Thyroid gland (tissue), 4 donors: Measurements from ENCODE around the gene TESK2. TPM values are rescaled to one million over a fixed set of nuclear protein-coding genes. Genes with fewer than 3 reads are reported as not detected.
"Not testable (repeated sequence)": the region's sequence is repeated elsewhere in the genome, so short reads cannot be mapped to it uniquely, and the experiment has no call there.

ENCODE experiments used
- DNase-seq, 2 donors: peaks; one replicate each; pipeline ENCODE4 v3.0.0-alpha.2; 2019
- H3K27ac ChIP-seq, 3 donors: fragments of 200-600 bp; sonication (generic); 1 replicate in 2 of 3; 2 replicates in 1 of 3; pipeline ENCODE4 v1.5.1; 2016 to 2019; ENCODE audit warnings: mild to moderate bottlenecking in 1 of 3, moderate library complexity in 1 of 3
- H3K27me3 ChIP-seq: fragments of 200-600 bp; sonication (generic); one replicate; pipeline ENCODE4 v1.5.1; 2019
- H3K36me3 ChIP-seq, 2 donors: fragments of 200-600 bp; sonication (generic); one replicate each; pipeline ENCODE4 v1.5.1; 2016 to 2019
- H3K4me1 ChIP-seq, 2 donors: fragments of 200-600 bp; sonication (generic); one replicate each; pipeline ENCODE4 v1.5.1; 2017 to 2019
- H3K4me3 ChIP-seq, 3 donors: fragments of 200-600 bp; sonication (generic); replicated peaks in 1 of 3; 1 replicate in 2 of 3; 2 replicates in 1 of 3; pipeline ENCODE4 v1.5.1; 2016; ENCODE audit warnings: mild to moderate bottlenecking in 1 of 3
- H3K9me3 ChIP-seq: fragments of 200-600 bp; sonication (generic); one replicate; pipeline ENCODE4 v1.5.1; 2017
- POLR2A ChIP-seq, 2 donors: fragments of 450-650 bp; IDR thresholded peaks; one replicate each; pipeline ENCODE4 v1.6.1; 2017; ENCODE audit warnings: antibody characterized with exemption in 2 of 2, mild to moderate bottlenecking in 2 of 2, moderate library complexity in 1 of 2
- WGBS, 2 donors: methylation state at CpG; one replicate each; pipeline ENCODE4 v1.1.5; 2017; 5-methylcytosine and 5-hydroxymethylcytosine counted together
- intact Hi-C: fragments of 100-400 bp; cut with DNase I; formaldehyde crosslinking; loops from one replicate; pipeline ENCODE4 v1.15.1; 2023
- total RNA-seq, 4 donors: library from RNA; depleted of rRNA; stranded (reverse); fragments of >200 nt; gene quantifications; one replicate each; pipeline ENCODE4 v1.2.3, GENCODE V29; 2016
- TF ChIP-seq, protein P1 (sequence below), 6 experiments: fragments of 200-600 bp in 3 of 6; fragments of 450-650 bp in 3 of 6; sonication (generic) in 3 of 6; IDR thresholded peaks; one replicate each; pipeline ENCODE4 v1.5.1; 2016 to 2019; ENCODE audit warnings: antibody characterized with exemption in 6 of 6, mild to moderate bottlenecking in 2 of 6, inconsistent platforms in 1 of 6, moderate library complexity in 1 of 6

TESK2 gene
- total RNA-seq, 4 donors from 2014 or later = 4.8 to 5.7 (median 5.5) TPM

DNA sequence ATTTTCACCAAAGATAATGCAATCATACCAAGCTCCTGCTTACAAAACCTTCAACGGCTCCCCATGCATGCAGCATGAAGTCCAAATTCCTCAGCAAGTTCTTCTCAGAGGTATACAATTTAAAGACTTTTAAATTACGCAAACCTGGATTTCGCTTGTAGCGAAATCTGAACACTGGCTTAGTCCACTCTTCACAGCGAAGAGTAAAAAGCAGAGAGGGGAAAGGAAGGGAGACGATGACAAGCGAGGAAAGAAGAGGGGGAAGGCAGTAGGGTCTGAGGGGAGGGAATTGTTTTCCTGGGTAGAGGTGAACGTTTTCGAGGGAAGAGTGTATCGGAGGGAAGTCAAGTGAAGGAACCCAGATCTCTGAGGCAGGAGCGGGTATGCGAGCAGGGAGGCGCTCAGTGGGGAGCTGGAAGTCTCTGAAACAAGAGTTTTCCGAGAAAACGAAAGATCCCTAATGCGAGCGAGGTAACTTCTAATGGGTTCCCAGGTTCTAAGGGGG lies 790 bp downstream of the TESK2 start:
- Histone ChIP-seq H3K4me1 (peaks cover 0 to 5% of the 10 kb centered on the region in 2 donors), H3K9me3 (no peaks in the 10 kb centered on the region), H3K36me3 (no peaks in the 10 kb centered on the region), H3K27ac (peak overlapping the region in 2 of 3 donors; percentile 58 to 73), H3K27me3 (no peaks in the 10 kb centered on the region), H3K4me3 (peak overlapping the region; percentile 63 to 71 (median 70))
- peak in 1 of 2 donors; percentile 12 for DNase-seq
- WGBS, 2 donors = 2 to 3% methylated on average over 17 of the region's 17 CpGs
- TF ChIP-seq, protein P1, sequence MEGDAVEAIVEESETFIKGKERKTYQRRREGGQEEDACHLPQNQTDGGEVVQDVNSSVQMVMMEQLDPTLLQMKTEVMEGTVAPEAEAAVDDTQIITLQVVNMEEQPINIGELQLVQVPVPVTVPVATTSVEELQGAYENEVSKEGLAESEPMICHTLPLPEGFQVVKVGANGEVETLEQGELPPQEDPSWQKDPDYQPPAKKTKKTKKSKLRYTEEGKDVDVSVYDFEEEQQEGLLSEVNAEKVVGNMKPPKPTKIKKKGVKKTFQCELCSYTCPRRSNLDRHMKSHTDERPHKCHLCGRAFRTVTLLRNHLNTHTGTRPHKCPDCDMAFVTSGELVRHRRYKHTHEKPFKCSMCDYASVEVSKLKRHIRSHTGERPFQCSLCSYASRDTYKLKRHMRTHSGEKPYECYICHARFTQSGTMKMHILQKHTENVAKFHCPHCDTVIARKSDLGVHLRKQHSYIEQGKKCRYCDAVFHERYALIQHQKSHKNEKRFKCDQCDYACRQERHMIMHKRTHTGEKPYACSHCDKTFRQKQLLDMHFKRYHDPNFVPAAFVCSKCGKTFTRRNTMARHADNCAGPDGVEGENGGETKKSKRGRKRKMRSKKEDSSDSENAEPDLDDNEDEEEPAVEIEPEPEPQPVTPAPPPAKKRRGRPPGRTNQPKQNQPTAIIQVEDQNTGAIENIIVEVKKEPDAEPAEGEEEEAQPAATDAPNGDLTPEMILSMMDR (IDR thresholded peaks at IDR 0.05) = no peak
- TF ChIP-seq POLR2A (IDR thresholded peaks at IDR 0.05) = no peak
- intact Hi-C loops = loop anchor here (5.0 kb wide), 1 partner anchor 188 kb away; no protein-coding TSS in a partner anchor

DNA sequence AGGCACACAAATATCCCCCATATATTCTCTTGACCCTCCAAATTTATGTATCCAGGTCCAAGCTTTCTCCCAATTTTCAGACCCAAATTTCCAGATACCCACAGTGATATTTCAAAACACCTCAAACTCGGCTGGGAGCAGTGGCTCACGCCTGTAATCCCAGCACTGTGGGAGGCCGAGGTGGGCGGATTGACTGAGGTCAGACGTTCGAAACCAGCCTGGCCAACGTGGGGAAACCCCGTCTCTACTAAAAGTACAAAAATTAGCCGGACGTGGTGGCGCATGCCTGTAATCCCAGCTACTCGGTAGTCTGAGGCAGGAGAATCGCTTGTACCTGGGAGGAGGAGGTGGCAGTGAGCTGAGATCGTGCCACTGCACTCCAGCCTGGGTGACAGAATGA lies 1.6 kb downstream of the TESK2 start:
- H3K36me3 ChIP-seq, DNase-seq, intact Hi-C loops, H3K4me3 ChIP-seq, H3K4me1 ChIP-seq, H3K27ac ChIP-seq, H3K9me3 ChIP-seq, H3K27me3 ChIP-seq: not testable (repeated sequence)
- 67 to 77% methylated on average over 14 of the region's 14 CpGs for WGBS, 2 donors

DNA sequence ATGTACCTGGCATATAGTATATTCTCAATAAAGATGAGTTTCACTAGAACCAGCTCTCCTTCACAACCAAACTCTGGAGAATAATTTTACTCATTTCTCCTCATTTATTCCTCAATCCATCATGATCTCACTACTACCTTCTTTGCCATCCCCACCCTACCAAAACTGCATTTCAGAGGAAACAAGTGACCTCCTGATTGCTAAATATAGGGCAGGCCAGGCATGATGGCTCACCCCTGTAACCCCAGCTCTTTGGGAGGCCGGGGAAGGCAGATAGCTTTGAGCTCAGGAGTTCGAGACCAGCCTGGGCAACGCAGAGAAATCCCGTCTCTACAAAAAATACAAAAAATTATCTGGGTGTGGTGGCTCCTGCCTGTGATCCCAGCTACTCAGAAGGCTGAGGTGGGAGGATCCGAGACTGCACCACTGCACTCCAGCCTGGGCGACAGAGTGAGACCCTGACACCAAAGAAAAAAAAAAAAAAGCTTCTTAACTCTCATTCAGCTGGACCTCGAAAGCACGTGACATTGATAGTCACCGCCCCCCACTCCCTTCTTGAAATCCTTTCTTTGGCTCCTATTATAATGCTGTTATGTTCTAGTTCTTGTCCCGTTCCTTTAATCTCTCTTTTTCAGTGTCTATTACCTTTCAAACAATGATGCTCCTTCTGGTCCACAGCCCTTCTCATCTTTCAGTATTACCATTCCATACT lies 2.1 kb downstream of the TESK2 start:
- intact Hi-C loops = no loop called here
- no peaks in the 10 kb centered on the region for H3K9me3 ChIP-seq
- DNase-seq = no peak
- 75 to 85% methylated on average over 10 of the region's 10 CpGs for WGBS, 2 donors
- H3K4me3 ChIP-seq = no peak overlapping the region
- no peaks in the 10 kb centered on the region for H3K27me3 ChIP-seq
- no peak overlapping the region for H3K27ac ChIP-seq
- H3K36me3 ChIP-seq = no peaks in the 10 kb centered on the region
- H3K4me1 ChIP-seq = peaks cover 0 to 5% of the 10 kb centered on the region in 2 donors
- TF ChIP-seq, protein P1 (IDR thresholded peaks at IDR 0.05) = no peak
- TF ChIP-seq POLR2A (IDR thresholded peaks at IDR 0.05) = no peak

DNA sequence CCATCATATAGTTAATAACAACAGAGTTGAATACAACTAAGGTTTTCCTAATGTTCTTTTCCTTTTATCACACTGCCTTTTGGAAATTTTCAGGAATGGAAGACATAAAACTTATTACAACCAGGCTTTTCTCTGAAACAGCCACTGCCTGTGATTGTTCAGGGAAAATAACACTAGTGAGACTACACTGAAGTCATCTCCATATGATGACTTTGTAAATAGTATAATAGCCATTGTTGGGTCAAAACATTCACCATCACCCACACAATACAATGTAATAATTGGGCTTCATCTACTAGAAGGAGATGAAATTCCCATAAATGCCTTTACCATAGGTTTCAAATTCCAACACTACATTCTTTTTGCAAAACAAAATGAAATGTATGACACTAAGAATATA lies 5.0 kb downstream of the TESK2 start:
- TF ChIP-seq, protein P1 (IDR thresholded peaks at IDR 0.05) = no peak
- no peak for TF ChIP-seq POLR2A (IDR thresholded peaks at IDR 0.05)
- H3K9me3 ChIP-seq = no peaks in the 10 kb centered on the region

DNA sequence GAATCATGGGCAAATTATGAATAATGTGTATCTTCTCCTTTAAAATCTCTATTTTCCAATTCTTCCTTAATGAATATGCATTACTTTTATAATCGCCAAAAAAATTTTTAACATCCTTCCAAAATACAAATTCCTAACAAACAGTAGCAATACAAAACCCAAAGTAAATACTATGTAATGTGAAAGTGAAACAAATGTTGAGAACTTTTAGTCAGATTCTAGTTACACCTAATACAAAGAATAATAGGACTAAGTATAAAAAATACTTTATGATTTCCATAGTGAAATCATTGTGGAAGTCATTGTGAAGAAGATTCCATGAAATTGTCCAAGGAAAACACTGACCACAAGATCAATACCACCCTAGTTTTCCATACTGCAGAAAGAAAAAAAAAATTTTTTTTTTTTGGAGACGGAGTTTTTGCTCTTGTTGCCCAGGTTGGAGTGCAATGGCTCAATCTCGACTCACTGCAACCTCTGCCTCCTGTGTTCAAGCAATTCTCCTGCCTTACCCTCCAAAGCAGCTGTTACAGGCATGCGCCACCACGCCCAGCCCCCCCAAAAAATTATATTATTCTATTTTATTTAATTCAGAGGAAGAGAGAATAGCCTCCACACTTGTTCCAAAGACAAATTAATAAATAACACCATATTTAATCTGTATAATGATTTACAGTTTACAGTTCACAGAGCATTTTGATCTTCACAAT lies 11.8 kb downstream of the TESK2 start:
- 74 to 88% methylated on average over 5 of the region's 5 CpGs for WGBS, 2 donors
- TF ChIP-seq, protein P1 (IDR thresholded peaks at IDR 0.05) = no peak
- TF ChIP-seq POLR2A (IDR thresholded peaks at IDR 0.05) = no peak
- intact Hi-C loops = no loop called here
- DNase-seq = no peak
- Histone ChIP-seq H3K27me3 (no peaks in the 10 kb centered on the region), H3K36me3 (no peaks in the 10 kb centered on the region), H3K4me1 (peaks cover 0 to 4% of the 10 kb centered on the region in 2 donors), H3K27ac (no peak overlapping the region), H3K4me3 (no peak overlapping the region), H3K9me3 (no peaks in the 10 kb centered on the region)

More for the DNA sequence above, 5.0 kb downstream of the TESK2 start:
- no peak for DNase-seq
- Histone ChIP-seq H3K4me1 (peaks cover 0 to 5% of the 10 kb centered on the region in 2 donors), H3K27ac (no peak overlapping the region), H3K36me3 (no peaks in the 10 kb centered on the region), H3K4me3 (no peak overlapping the region), H3K27me3 (no peaks in the 10 kb centered on the region)
- intact Hi-C loops = no loop called here
